Endothelial cell (in vitro differentiated cells): ENCODE data around the gene ZNHIT6. TPM values are rescaled to one million over a fixed set of nuclear protein-coding genes. Genes with fewer than 3 reads are reported as not detected.
A peak's percentile ranks its signal among the peaks of the same experiment; 100 is the strongest.

Experiments
- DNase-seq: peaks from one replicate; pipeline ENCODE4 v3.0.0; 2021; ENCODE audit warnings: low spot score
- H3K27ac Mint-ChIP-seq: one replicate; pipeline ENCODE4 v1.8.0; 2021; ENCODE audit warnings: mixed read lengths, inconsistent platforms; ENCODE audit not compliant: unreplicated experiment
- H3K27me3 Mint-ChIP-seq: one replicate; pipeline ENCODE4 v1.8.0; 2021; ENCODE audit warnings: mild to moderate bottlenecking, moderate library complexity, mixed read lengths, inconsistent platforms; ENCODE audit not compliant: unreplicated experiment
- H3K36me3 Mint-ChIP-seq: one replicate; pipeline ENCODE4 v1.8.0; 2021; ENCODE audit warnings: mild to moderate bottlenecking, low read depth, mixed read lengths, inconsistent platforms; ENCODE audit not compliant: unreplicated experiment
- H3K4me1 Mint-ChIP-seq: one replicate; pipeline ENCODE4 v1.8.0; 2021; ENCODE audit warnings: mild to moderate bottlenecking, mixed read lengths, inconsistent platforms; ENCODE audit not compliant: unreplicated experiment
- H3K4me3 Mint-ChIP-seq: one replicate; pipeline ENCODE4 v1.8.0; 2021; ENCODE audit warnings: mild to moderate bottlenecking, mixed read lengths, inconsistent platforms; ENCODE audit not compliant: unreplicated experiment
- H3K9me3 Mint-ChIP-seq: one replicate; pipeline ENCODE4 v1.8.0; 2021; ENCODE audit warnings: mixed read lengths, inconsistent platforms; ENCODE audit not compliant: unreplicated experiment
- total RNA-seq: library from RNA; stranded (reverse); fragmentation: NEBNext Ultra II Directional; extraction: Animal tissue kit (Norgen Biotek cat#: 25700); gene quantifications from one replicate; pipeline ENCODE4 v1.2.1, GENCODE V29; 2021; ENCODE audit not compliant: unreplicated experiment
- TF ChIP-seq, protein P1 (sequence below): fragments of 200-600 bp; sonication (generic); IDR thresholded peaks from one replicate; pipeline ENCODE4 v1.5.0; 2021; ENCODE audit warnings: antibody characterized with exemption; ENCODE audit not compliant: unreplicated experiment

ZNHIT6 gene
- total RNA-seq, 1 donor from 2014 or later, result 22.6 TPM

DNA sequence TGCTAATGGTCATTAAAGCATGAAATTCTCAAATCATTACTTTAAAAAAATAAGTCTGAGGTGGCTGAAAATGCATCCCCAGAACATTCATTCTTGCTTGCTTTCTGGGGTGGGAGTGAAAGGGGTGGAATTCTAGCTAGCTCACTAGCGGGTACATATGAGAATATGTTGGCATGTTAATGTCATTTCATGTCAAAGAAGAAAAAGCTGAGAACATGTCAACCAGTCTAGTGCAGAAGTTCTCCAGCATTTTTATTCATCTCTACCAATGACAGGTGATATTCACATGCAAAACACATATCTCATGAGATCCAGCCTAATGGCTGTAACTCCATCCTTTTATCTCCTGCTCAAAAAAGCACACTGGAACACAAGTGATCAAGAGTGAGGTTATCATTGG, 49.1 kb downstream of the ZNHIT6 start:
- DNase-seq, result no peak
- Mint-ChIP-seq H3K4me3 (no peak overlapping the region), H3K36me3 (no peaks in the 10 kb centered on the region), H3K9me3 (no peaks in the 10 kb centered on the region), H3K27me3 (no peaks in the 10 kb centered on the region), H3K27ac (no peak overlapping the region), H3K4me1 (no peaks in the 10 kb centered on the region)
- TF ChIP-seq, protein P1, sequence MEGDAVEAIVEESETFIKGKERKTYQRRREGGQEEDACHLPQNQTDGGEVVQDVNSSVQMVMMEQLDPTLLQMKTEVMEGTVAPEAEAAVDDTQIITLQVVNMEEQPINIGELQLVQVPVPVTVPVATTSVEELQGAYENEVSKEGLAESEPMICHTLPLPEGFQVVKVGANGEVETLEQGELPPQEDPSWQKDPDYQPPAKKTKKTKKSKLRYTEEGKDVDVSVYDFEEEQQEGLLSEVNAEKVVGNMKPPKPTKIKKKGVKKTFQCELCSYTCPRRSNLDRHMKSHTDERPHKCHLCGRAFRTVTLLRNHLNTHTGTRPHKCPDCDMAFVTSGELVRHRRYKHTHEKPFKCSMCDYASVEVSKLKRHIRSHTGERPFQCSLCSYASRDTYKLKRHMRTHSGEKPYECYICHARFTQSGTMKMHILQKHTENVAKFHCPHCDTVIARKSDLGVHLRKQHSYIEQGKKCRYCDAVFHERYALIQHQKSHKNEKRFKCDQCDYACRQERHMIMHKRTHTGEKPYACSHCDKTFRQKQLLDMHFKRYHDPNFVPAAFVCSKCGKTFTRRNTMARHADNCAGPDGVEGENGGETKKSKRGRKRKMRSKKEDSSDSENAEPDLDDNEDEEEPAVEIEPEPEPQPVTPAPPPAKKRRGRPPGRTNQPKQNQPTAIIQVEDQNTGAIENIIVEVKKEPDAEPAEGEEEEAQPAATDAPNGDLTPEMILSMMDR, result no peak

DNA sequence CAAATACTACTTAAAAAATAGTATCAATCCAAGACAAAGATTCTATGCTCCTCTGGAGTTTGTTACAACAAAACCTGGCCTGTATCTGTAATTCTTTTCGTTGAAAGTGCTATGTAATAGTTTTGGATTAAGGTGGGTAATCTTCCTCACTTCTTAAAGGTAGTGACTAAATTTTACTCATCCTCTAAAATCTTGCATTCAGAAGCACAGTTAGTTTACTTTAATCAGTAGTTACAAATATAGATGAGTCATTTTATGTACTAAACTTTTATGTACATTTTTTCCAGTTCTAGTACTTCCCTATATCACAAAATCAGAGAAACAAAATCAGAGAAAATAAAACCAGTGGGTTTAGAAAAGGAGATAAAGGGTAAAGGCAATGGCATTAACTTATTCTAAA, 51.3 kb downstream of the ZNHIT6 start:
- no peak for DNase-seq
- Mint-ChIP-seq H3K36me3 (peaks cover 7% of the 10 kb centered on the region), H3K4me1 (no peaks in the 10 kb centered on the region), H3K4me3 (no peak overlapping the region), H3K27ac (no peak overlapping the region), H3K9me3 (no peaks in the 10 kb centered on the region), H3K27me3 (no peaks in the 10 kb centered on the region)
- TF ChIP-seq, protein P1, result no peak

DNA sequence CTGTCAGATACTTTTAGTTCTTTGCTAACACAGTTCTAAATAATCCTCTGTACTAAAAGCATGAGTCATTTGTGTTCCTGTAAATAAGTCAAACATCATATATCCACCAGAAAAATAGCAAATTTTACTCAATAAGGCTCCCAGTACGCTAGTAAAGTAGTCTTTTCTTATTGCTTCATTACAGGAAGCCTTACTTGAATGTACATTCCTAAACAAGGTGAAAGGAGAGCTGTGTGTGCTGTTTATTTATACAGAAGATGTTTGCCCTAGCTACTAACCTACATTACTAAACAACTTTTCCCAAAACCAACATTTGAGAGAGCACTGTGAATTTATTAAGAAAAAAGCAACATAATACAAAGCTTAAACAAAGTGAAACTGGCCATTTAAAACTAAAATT, 52.0 kb downstream of the ZNHIT6 start:
- DNase-seq, result no peak
- no peaks in the 10 kb centered on the region for H3K27me3 Mint-ChIP-seq
- TF ChIP-seq, protein P1, result no peak
- peaks cover 12% of the 10 kb centered on the region for H3K36me3 Mint-ChIP-seq
- H3K9me3 Mint-ChIP-seq, result no peaks in the 10 kb centered on the region
- no peak overlapping the region for H3K27ac Mint-ChIP-seq
- H3K4me1 Mint-ChIP-seq, result no peaks in the 10 kb centered on the region
- no peak overlapping the region for H3K4me3 Mint-ChIP-seq

DNA sequence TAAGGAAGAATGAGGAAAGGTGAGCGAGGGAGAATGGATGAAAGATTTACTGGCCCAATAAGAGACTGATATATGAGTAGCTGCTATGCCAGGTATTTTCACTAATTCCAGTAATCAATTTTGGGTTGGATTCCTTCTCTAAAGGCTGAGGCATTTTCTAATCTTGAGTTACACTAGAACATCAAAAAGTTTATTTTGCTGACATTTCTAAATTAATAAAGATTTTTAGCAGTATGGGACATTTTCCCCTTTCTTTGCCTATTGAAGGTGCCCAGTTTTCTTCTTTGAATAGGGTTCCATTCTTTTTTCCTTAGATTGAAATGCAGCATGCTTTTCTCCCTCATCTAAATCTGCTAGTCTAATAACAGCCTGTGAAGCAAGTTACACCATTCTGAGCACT, 52.9 kb downstream of the ZNHIT6 start:
- peak overlapping the region; percentile 3 for H3K27ac Mint-ChIP-seq
- H3K4me1 Mint-ChIP-seq, result no peaks in the 10 kb centered on the region
- H3K4me3 Mint-ChIP-seq, result no peak overlapping the region
- TF ChIP-seq, protein P1, result no peak
- DNase-seq, result no peak
- H3K27me3 Mint-ChIP-seq, result no peaks in the 10 kb centered on the region
- peaks cover 18% of the 10 kb centered on the region for H3K36me3 Mint-ChIP-seq
- no peaks in the 10 kb centered on the region for H3K9me3 Mint-ChIP-seq

DNA sequence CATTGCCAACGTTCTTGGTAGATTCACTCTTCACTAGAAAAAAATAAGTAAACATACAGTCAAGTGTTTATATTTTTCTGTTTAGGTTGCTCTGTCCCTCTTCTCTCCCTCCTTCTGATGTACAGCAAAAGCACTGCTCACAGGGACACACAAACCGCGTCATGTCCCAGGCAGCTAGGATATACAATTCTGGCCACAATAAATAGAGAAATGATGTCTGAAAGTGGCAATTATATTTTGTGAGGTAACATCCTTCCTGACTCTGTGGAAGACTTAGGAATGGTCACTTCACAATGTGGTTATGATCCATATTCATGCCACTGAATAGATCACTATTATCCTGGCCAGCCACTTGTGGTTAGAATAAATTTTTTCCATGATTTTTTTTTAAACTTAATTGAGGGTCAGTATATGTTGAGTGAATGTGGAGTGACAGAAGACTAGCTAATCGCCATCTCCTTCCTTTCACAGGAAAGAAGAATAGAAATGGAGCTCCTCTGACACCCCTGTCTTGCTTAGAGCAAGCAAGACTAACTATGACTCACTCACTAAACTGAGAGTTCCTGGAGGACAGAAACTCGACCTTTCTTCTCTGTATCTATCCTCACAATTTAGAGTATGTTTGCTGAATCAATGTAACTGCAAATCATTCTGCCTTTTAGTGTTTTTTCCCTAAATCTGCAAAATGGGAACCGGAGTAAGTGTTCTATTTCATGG, 54.0 kb downstream of the ZNHIT6 start:
- Mint-ChIP-seq H3K36me3 (peaks cover 25% of the 10 kb centered on the region), H3K4me1 (no peaks in the 10 kb centered on the region), H3K4me3 (no peak overlapping the region), H3K27me3 (no peaks in the 10 kb centered on the region), H3K9me3 (no peaks in the 10 kb centered on the region), H3K27ac (no peak overlapping the region)
- TF ChIP-seq, protein P1, result no peak
- DNase-seq, result no peak
